GM19035 (cell line): ENCODE data around the gene NUPR1.
"Not testable (repeated sequence)": the region's sequence is repeated elsewhere in the genome, so short reads cannot be mapped to it uniquely, and the experiment has no call there.

Experiments
- ATAC-seq: cut with Tn5 transposase; IDR thresholded peaks from one replicate; pipeline ENCODE4 v1.9.1; 2021; ENCODE audit not compliant: unreplicated experiment

NUPR1 gene

DNA sequence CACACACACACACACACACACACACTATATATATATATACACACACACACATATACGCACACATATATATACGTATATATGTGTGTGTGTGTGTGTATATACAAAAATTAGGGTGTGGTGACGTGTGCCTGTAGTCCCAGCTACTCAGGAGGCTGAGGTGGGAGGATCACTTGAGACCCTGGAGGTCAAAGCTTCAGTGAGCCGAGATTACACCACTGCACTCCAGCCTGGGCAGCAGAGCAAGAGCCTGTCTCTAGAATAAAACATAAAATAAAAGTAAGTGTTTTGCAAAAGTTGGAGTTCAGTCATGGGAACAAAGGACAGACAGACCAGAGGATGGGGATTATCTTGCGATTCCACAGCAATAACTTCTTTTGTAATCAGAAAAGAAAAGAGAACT is 10.8 kb downstream of the NUPR1 start:
- ATAC-seq, result no peak

DNA sequence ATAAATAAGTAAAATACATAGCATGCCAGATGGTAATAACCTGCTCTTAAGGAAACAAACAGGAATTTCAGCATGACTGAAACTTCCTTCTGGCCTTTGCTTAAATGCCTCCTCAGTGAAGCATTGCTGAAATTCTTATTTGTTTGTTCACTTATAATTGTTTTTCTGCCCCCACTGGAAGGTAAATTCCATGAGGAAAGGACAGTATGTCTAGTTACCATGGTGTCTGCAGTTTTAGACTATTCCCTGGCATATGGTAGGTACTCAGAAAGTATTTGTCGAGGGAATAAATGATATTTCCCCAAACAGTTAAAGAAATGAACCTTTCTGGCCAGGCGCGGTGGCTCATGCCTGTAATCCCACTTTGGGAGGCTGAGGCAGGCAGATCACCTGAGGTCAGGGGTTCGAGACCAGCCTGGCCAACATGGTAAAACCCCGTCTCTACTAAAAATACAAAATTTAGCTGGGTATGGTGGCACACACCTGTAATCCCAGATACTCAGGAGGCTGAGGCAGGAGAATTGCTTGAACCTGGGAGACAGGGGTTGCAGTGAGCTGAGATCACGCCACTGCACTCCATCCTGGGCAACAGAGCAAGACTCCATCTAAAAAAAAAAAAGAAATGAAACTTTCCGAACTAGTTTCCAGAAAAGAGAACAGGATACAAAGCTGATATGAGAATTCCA is 11.5 kb downstream of the NUPR1 start:
- not testable (repeated sequence) for ATAC-seq

DNA sequence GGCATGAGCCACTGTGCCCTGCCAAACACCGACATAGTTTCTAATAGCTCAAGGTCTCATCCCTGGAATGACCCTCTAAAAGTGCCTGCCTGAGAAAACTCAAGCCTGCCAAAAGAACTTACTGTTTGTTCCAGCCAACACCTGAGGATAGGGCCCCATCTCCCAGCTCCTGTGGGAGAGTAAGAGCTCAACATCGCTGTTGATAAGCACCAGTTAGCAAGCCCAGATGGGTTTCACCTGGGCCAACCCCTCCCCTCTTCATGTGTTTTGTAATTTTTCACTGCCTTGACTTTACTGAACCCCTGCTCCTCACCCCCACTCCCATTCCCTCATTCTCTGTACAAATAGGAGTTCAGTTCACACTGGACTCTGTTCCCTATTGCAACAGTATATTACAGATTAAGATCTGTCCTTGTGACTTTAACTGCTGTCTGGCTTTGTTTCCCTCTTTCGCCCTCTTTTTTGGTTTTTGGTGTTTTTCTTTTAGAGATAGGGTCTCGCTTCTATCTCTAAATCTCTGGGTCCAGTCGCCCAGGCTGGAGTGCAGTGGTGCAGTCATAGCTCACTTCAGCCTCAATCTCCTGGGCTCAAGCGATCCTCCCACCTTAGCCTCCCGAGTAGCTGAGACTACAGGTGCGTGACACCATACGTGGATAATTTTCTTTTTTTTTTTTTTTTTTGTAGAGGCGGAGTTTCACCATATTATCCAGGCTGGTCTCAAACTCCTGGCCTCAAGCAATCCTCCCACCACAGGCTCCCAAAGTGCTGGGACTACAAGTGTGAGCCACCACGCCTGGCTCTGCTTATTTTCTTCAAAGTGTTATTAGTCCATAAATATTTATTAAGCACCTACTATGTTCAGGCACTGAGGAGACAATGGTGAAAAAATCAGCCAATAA is 12.3 kb downstream of the NUPR1 start:
- no peak for ATAC-seq

DNA sequence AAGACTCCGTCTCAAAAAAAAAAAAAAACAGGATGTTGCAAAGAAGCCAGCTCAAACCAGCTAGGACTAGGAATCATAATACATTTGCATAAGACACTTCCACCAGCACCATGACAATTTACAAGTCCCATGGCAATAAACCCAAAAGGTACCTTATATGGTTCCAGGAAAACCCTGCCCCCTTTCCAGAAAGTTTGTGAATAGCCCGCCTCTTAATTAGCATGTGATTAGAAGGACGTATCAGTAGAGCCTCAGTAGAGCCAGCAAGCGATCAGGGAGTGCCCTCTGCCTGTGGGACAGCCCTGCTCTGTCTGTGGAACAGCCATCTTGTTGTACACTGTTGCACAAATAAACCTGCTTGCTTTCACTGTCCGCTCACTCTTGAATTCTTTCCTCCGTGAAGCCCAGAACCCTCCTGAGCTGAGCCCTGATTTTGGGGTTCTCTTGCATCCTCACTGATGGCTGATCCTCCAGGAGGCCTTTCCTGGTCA is 14.0 kb downstream of the NUPR1 start:
- ATAC-seq, result no peak

DNA sequence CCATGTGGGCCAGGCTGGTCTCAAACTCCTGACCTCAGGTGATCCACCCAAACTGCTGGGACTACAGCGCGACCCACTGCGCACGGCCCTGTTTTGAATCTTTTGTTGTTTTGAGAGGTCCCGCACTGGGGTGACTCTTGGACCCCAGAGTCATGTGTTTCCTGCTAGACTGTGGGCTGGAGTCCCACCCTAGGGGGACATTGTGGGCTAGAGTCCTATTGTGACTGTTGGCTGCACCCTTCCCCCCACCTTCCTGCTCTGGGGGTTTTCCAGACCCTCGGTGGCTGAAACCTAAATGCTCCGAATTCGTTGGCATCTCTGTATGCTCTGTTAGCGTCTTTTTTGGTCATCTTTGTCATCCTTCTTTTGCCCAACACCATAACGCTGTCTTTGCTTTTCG is 16.0 kb downstream of the NUPR1 start:
- no peak for ATAC-seq

DNA sequence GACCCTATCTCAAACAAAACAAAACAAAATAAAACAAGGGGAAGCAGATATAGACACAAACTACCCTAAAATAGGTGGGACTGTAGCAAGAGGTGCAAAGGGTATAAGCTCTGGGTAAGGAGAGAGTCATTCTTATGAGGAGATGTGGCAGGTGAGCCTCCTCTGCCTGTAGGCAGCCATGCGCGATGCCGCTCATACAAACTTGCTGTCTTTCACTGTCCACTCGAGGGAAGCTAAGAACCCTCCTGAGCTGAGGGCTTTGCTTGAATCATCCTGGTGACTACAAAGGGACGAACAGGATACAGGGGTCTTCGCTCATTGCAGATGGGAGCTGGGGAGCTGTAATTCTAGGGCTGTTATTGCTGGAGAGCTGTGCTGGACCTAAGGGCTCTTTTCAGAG is 17.3 kb downstream of the NUPR1 start:
- ATAC-seq, result no peak

DNA sequence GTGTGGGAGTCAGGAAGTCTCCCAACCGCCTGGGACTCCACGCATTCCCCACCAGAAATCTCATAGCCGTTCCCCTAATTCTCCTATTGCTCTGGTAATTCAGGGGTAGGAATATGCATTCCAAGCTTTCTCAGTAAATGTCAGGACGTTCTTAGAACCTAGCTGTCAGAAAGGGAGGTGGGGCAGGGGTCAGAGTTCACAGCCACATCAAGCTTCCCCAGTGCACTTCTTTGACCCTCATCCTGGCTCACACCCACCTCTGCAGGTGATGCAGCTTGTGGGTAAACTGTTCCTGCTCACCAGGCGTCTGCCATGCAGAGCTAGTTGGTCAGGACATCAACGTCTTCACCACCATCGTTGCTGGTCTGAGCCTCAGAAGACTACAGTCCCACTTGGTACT is 18.1 kb downstream of the NUPR1 start:
- ATAC-seq, result no peak

DNA sequence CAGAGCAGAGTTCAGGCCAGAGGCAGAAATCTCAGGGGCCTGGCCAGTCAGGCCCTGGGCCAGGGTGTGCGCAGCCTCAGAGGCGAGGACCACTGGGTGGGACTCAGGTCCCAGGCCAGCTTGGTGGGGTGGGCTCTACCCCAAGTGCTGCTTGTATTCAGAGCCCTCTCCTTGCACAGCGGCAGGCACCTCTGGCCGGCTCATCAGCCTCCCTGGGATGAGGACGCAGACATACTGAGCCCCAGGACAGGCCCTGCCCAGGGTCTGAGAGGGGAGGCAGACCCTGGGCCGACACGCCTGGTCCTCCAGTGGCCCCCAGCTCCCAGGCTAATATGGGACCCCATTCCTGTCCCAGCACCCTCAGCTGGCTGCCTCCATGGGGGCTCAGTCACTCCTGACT is 24.5 kb downstream of the NUPR1 start:
- no peak for ATAC-seq

DNA sequence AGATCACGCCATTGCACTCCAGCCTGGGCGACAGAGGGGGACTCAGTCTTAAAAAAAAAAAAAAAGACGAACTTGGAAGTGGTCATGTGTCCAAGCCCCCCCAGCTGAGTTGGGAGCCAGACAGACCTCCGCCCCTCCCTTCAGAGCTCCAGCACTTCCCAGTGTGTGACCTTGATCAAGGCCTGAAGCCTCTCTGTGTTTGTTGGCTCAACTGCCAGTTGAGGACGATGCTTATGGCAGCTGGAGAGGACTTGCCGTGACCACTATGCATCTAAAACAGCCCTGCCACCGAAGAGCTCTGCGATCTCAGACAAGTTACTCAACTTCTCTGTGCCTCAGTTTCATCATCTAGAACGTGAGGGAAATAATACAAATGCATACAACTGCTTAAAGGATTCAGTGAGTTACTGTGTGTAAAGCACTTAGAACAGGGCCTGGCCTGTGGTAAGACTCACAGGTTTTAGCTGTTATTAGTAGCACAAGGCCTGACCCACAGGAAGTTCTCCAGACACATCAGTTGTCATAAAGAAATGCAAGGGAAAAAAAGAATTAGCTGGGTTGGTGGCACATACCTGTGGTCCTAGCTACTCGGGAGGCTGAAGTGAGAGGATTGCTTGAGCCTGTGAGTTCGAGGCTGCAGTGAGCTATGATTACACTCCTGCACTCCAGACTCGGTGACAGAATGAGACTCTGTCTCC is 25.1 kb downstream of the NUPR1 start:
- ATAC-seq, result no peak

DNA sequence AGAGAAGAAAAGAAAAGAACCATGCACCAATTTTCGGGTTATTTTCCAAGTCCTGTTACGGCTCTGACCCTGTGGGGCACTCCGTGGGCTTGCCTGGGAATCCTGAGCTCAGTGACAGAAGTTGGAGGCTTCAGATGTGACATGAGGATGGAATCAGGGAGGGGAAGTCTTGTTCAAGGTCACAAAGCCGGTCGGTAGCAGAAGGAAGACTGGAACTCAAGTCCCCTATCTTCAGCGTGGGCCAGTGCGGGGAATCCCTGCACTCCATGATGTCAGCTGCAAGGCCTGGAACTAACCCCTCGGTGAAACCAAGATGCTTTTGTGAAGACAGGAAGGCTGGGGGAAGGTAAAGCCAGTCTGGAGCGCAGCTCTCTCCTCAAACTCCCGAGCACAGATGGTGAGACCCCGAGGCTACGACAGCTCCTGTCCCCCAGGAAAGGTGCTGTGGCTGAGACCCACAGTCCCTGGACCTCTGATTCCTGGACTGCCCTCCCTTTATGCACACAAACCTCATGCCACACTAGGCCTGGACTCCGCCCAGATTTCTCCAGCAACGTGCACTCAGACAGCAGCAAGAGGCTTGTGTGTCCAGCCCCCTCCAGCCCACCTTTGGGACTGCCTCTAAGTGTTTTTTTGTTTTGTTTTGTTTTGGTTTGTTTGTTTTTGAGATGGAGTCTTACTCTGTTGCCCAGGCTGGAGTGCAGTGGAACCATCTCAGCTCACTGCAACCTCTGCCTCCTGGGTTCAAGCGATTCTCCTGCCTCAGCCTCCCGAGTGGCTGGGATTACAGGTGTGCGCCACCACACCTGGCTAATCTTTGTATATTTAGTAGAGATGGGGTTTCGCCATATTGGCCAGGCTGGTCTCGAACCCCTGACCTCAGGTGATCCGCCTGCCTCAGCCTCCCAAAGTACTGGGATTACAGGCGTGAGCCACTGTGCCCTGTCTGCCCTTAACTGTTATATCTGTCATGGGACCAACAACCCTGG is 26.7 kb downstream of the NUPR1 start:
- ATAC-seq, result no peak

DNA sequence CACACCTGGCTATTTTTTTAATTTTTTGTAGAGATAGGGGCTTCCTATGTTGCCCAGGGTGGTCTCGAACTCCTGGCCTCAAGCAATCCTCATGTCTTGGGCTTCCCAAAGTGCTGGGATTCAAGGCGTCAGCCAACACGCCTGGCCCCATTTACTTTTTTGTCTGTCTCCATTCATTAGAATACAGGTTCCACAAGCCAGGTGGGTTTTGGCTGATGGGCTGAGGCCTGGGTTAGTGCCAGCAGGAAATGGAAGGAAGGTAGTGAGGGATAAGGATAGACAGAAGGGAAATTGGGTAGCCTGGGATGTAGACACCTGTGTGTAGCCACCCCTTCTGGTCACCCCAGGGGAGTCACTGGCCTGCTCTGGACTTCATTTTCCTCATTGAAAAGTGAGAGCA is 27.7 kb downstream of the NUPR1 start:
- ATAC-seq, result no peak

DNA sequence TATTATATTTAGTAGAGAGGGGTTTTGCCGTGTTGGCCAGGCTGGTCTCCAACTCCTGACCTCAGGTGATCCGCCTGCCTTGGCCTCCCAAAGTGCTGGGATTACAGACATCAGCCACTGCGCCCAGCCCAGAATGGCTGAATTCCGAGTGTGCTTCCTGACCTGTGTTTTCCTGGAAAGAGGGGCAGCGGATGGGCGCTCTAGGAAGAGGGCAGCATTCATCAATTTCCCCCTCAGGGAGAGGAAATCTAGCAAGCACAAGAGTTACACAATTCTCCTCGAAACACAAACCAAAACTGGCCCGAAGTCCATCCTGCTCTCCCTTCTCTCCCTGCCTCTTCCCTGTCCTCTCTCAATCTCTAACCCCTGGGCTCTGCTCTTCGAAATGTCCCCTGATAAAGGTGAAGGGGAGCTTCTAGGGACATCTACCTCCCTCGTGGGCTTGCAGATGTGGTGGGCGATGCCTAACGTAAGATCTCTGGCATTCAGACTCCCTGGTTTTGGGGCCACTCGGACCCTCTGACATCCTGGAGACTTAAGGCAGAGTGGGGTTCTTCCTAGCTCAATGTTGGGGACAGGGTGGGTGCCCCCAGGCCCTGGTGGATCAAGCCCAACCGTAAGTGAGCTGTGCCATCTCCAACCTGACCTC is 33.2 kb downstream of the NUPR1 start:
- no peak for ATAC-seq

DNA sequence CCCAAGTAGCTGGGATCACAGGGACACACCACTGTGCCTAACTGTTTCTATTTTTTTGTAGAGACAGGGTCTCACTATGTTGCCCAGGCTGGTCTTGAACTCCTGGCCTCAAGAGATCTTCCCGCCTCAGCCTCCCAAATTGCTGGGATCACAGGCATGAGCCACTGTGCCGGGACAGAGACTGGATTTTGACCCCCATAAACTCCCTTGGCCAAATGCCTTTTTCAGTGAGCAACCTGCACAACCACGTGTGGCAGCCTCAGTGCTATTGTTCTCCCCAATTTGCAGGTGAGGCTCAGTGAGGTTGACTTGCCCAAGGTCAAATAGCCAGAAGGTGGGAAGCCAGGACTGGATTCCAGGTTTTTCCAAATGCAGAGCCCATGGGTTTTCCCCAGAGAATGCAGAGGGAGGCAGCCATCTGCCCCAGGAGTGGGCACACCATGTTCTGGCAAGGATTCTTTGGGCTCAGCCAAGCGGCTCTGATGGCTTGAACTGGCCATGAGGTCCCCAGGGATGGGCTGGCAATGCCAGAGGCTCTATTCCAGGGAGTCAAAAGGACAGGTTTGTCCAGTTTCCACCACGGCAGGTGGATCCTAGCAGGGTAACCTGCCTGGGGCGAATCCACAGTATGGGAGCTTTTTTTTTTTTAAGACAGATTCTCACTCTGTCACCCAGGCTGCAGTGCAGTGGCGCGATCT is 33.9 kb downstream of the NUPR1 start:
- no peak for ATAC-seq

DNA sequence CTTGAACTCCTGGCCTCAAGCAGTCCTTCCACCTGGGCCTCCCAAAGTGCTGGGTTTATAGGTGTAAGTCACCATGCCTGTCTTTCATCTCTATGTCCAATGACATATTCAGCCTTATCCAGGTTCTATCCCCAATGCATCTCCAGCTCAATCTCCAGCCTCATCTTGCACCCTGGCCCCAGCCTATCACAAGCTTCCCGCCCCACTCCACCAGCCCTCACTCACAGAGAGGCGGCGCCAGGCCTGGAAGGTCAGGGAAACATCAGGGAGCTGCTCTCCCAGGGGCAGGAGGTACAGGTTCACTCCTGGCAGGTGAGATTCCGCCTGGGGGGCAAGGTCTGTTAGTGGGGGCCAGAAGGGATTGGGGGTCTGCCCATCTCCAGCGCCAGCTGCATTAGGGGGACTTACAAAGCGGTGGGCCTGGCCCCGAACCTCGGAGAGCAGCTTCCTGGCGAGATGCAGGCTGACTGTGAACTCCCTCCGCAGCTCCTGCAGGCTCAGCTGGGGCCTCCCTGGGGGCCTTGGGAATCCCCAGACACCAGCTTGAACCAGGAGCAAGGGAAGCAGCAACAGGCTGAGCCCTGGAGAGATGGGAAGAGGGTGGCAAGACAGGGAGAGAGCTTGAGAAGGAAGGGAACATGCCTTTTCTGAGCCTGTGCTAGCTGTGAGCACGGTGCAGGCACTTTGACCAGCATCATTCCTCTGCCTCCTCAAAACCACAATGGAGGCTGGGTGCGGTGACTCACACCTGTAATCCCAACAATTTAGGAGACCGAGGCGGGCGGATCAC is 35.1 kb downstream of the NUPR1 start:
- no peak for ATAC-seq

DNA sequence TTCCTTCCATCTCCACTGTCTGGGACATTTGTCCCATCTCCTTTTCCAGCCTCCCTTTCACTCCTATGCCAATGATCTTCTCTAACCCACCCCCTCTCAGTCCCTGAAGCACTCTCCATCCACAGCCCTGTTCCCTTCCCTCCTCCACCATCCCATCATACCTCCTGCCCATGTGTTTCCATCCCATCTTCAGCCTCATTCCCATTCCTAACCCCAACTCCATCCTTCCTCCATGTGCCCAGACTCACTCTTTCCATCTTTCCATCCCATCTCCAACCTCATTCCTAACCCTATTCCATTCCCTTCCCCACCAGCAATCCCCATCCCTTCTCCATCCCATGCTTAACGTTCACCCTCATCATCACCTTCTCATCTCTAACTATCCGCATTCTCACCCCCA is 36.5 kb downstream of the NUPR1 start:
- no peak for ATAC-seq

DNA sequence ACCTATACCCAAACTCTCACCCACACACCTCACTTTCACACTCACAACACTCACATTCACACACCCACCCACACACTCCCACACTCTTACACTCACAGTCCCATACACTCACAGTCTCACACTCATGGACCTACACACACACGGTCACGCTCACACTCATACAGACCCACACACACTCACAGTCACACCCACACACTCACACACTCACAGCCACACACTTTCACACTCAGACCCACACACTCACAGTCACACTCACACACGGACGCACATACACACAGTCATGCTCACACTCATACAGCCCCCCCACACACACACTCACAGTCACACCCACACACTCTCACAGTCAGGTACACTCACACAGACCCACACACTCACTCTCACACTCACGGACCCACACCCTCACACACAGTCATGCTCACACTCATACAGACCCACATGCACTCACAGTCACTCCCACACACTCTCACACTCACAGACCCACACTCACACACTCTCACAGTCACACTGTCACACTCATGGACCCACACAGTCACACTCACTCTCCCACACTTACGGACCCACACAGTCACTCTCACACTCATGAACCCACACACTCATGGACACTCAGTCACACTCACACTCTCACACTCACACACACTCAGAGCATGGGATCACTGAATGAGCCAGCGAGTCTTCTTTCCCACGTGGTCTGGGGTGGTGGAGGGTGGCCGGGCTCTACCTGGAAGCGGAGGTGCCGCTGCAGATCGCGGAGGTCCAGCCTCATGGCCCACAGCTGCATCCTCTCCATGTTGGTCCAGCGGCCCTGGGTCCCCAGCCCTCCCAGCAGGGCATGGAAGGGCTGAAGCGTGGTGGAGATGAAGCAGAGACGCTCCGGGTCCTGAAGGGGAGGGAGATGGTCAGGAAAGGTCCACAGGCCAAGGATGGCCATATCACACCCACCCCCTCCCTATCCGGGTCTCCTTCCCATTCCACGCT is 37.2 kb downstream of the NUPR1 start:
- no peak for ATAC-seq

DNA sequence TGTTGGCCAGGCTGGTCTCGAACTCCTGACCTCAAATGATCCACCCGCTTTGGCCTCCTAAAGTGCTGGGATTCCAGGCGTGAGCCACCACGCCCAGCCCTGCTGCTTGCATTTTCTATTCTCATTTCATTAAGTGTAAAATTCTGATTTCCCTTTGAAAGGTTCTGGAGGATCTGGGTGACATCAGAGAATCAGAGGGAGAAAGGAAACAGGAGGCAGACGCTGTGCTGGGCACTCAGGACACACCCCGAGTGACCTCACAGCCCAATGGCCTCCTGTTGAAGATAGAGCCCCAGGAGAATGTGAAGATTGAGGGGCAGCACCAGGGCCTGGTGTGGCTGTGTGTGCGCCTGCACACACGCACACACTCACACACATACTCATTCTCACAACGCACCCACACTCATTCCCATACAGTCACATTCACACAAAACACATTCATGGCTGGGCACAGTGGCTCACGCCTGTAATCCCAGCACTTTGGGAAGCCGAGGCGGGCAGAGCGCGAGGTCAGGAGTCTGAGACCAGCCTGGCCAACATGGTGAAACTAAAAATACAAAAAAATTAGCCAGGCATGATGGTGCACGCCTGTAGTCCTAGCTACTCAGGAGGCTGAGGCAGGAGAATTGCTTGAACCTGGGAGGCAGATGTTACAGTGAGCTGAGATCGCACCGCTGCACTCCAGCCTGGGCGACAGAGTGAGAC is 38.1 kb downstream of the NUPR1 start:
- ATAC-seq, result not testable (repeated sequence)
